HG02610 (cell line): Measurements from ENCODE around the gene ITGA11.

ENCODE experiments used
- ATAC-seq: cut with Tn5 transposase; IDR thresholded peaks from one replicate; pipeline ENCODE4 v1.9.1; 2021; ENCODE audit warnings: mild to moderate bottlenecking, moderate library complexity; ENCODE audit not compliant: unreplicated experiment

ITGA11 gene, protein sequence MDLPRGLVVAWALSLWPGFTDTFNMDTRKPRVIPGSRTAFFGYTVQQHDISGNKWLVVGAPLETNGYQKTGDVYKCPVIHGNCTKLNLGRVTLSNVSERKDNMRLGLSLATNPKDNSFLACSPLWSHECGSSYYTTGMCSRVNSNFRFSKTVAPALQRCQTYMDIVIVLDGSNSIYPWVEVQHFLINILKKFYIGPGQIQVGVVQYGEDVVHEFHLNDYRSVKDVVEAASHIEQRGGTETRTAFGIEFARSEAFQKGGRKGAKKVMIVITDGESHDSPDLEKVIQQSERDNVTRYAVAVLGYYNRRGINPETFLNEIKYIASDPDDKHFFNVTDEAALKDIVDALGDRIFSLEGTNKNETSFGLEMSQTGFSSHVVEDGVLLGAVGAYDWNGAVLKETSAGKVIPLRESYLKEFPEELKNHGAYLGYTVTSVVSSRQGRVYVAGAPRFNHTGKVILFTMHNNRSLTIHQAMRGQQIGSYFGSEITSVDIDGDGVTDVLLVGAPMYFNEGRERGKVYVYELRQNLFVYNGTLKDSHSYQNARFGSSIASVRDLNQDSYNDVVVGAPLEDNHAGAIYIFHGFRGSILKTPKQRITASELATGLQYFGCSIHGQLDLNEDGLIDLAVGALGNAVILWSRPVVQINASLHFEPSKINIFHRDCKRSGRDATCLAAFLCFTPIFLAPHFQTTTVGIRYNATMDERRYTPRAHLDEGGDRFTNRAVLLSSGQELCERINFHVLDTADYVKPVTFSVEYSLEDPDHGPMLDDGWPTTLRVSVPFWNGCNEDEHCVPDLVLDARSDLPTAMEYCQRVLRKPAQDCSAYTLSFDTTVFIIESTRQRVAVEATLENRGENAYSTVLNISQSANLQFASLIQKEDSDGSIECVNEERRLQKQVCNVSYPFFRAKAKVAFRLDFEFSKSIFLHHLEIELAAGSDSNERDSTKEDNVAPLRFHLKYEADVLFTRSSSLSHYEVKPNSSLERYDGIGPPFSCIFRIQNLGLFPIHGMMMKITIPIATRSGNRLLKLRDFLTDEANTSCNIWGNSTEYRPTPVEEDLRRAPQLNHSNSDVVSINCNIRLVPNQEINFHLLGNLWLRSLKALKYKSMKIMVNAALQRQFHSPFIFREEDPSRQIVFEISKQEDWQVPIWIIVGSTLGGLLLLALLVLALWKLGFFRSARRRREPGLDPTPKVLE

DNA sequence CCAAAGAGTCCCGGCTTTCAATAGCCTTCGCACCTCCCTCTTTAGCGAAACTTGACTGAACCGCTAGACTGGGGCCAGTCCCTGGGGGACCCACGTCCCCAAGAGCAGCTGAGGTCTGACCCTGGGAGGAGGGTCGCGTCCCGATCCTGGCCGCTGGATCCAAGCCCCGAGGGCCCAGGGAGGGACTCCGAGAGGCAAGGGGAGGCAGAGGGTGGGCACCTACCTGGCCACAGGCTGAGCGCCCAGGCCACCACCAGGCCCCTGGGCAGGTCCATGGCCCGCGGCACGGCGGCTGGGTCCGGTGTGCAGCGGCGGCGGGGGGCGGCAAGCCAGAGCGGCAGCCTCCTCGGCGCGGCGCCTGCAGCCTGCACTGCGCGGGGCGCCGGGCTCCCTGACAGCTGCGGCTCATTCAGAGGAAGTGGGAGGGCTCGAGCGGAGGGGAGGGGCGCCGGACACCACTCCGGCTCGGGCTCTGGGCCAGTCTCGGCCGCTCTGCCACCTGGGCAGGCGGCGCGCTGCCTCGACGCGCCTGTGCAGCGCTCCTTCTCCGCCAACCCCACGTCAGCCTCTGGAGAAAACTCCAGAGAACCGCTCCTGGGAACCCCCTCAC lies at the start of gene ITGA11:
Gene ITGA11, minus strand, starts transcription at position 372 of the 610 bp plus-strand sequence. Its CDS starts 97 bp downstream, at position 275.
- ATAC-seq, result no peak

DNA sequence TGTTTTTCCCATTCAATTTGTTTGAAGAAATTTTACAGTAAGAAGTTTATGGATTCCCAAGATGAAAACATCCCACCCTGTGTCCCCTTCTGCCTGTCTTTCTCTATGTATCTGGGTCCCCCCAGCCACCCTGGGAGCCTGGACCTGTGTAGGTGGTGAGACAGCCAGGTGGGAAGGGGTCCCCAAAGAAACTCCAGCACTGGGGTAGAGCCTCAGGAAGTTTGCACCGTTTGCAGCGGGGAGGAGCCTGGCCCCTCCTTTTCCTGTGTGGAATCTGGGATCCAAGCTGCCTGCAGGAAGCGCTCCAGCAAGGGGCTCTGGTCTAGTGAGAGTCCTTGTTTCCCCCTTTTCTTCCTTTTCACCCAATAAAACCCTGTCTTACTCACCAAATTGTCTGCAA lies 49.4 kb upstream of the ITGA11 start:
- no peak for ATAC-seq

DNA sequence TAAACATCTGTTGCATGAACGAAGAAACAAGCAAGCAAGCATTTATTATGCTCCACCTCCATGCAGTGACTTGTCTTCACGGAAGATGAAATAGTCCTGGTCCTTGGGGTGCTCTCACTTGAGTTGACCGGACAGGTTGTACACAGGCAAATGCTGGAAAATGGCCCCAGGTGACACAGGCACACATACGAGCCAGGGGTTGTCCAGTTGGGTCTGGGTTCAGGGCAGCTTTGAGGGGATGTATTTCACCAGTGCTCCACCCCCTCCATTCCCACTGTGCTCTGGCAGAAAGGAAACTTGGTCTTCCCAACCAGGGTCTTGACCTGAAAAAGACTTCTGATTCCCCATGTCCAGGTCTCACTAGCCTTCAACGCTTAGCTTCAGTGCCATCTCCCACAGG lies 48.3 kb upstream of the ITGA11 start:
- ATAC-seq, result no peak

DNA sequence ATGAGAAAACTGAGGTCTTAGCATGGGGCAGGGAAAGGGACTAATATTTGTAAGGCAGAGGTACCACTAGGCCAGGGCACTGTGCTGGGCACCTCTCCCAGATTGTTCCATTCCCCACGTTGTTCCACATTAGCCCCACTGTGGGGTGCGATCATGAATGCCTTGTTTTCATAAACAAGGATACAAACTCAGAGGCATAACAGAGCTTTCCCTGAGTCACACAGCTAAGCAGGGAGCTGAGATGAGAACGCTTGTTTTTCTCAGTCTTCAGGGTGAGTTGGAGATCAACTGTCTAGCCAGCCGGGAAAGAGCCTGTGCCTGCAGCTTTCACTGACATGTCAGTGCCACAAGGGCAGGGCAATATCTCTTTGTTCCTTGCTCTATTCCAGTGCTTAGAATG lies 47.9 kb upstream of the ITGA11 start:
- no peak for ATAC-seq

DNA sequence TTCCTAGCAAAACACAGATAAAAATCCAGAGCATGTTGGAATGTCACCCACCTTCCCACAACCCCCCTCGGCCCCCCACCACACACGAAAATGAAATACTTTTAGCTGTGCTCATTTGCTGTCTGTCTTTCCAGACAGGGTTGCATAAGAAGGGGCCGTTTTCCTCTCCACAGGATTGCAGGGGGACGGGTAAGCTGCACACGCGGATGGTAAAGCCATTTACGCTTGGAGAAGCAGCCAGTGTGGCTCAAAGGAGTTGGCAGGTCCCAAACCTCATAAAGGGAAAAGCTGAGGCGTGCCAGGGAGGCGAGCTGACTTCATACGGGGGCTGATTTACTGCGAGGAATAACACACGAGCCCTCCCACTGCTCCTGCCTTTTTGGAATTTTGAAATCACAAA lies 47.4 kb upstream of the ITGA11 start:
- no peak for ATAC-seq

DNA sequence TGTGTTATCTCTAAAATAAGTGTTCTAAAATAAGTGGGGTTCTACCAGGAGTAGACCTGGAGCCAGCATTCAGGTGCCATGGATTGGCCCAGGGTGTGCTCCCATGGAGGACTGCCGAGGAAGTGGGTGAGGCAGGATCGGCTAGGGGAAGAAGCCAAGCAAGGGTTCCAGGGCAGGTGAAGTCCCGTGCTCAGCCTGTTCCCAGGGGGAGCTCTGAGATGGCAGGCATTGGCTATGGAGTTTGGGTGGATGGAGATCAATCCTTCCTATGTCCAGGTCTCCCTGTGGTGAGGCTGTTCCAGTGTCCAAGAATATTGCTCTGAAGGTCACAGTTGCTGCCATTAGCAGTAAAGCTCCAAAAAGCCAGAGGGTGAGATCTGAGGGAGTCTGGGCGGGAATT lies 46.9 kb upstream of the ITGA11 start:
- ATAC-seq, result no peak

DNA sequence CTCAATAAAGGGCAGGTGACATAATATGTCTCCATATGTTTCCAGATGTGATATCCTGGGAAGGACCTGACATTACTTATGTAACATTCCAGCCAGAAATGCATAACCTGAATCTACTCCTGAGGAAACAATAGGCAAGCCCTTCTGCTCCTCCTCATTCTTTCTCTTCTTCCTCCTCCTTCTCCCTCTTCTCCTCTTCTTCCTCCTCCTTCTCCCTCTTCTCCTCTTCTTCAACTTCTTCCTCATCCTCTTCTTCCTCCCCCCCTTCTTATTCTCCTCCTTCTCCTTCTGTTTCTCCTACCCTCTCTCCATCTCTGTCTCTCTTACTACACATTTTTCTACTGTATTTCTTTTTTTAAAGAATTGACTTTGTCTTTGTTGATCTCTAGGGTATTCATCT lies 43.5 kb upstream of the ITGA11 start:
- no peak for ATAC-seq

DNA sequence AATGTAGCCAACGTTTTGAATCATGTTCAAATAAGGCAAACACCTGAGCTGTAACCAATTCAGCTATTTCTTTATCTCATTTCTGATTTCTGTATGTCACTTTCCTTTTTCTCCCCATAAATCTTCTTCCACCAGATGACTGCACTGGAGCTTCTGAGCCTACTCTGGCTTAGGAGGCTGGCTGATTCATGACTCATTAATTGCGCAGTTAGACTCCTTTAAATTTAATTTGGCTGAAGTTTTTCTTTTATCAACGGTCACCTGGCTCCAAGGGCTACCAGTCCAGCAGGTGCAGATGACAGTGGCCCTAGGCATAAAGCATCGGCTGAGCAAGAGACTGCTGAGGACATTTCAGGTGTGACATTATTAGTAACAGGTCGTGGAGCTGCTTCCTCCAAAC lies 39.6 kb upstream of the ITGA11 start:
- no peak for ATAC-seq

DNA sequence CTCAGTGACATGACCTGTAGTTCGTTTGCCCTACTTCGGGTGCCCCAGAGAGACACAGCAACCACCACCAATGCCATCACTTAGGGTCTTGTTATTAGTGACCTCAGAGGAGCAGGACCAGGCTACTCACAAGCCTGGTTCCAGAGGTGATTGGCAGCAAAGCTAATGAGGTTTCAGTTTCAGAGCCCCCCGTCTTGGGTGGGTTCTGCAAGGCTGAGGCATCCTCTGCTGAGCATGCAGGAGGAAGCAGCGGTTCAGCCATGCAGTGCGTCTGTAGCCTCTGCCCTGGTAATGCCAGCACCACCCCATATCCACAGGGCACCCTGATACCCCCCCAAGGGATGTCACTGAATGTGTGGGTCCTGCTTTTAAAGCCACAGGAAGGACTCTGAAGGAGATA lies 39.0 kb upstream of the ITGA11 start:
- no peak for ATAC-seq

DNA sequence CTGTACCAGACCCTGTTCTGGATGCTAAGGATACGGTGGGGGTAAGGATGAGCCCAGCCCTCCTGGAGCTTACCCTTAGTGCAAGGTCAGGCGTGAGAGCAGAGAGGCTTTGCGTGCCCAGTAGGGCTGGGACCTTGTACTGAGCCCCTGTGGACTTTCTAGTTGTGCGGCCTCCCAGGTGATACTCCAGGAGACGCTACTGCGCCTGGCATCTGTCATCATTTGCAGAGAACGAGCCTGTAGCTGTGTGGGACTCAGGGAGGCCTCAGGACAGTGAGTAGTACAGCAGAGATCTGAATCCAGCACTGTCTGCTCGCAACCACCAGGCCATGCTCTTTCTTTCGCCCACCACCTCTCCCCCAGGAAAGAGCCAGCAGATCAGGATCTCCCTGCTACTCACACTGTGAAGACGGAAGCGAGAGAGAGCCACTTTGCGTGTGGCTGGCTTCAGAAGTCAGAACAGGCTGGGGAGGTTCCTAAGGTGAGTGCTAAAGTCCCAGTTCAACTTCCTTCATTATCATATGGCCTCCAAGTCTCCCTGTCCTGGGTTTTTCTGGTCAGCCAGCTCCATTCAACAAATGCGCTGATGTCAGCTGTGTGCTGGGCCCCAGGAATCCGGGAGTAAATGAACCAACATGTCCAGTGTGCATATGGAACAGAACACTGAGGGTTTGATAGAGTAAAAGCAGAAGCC lies 38.2 kb upstream of the ITGA11 start:
- ATAC-seq, result no peak

DNA sequence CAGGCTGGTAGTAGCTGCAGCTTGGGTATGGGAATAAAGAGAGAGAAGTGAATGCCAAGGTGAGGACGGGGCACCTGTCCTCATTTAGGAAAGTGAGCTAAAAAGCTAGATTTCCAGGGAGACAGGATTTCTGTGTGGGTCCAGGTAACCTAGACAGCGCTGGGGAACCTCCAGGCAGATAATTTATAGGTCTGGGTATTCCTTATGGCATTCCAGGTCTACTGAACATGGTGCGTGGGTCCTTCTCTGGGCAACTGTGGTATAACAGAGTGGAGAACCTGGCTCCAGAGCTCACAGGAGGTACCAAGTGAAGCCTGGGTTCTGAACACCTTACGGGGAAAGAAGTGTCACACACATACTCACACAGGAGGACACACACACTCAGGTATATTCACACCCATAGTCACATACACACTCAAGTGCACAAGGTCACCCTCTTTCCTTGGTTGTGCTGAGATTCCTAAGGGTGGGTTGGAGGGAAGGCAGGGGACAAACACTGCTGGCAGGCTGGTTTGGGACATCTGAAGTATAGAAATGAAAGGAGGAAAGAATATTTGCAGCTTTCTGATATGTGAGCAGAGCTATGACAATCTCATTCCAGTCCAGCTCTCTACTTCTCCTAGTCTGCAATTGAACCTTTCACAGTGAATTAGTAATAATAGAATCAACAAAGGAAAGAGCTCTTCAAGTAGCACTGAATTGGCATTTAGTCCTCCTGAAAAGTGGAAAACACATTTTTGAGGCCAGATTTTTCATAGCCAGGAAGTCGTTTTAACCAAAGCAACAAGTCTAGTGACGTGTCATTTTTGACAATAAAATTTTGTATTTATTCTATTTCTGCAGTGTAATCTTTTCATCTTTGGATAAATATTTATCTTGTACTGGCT lies 37.4 kb upstream of the ITGA11 start:
- no peak for ATAC-seq

DNA sequence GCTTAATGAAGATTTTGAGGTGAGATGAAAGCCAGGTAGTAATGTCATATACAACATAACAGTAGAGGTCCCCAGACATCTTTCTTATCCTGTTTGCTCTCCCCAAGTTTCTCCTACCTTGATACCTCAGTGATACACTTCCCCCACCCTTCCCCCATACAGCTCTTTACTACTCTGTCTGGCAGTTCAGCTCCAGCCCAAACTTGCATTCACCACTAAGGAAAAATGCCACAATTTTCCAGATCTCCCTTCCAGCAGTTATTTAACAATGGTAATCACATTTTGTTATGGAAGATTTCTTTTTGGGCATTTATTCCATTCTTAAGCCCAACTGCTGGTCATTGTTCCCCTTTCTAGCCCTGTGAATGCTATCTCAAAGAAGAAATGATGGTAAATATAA lies 34.9 kb upstream of the ITGA11 start:
- no peak for ATAC-seq

DNA sequence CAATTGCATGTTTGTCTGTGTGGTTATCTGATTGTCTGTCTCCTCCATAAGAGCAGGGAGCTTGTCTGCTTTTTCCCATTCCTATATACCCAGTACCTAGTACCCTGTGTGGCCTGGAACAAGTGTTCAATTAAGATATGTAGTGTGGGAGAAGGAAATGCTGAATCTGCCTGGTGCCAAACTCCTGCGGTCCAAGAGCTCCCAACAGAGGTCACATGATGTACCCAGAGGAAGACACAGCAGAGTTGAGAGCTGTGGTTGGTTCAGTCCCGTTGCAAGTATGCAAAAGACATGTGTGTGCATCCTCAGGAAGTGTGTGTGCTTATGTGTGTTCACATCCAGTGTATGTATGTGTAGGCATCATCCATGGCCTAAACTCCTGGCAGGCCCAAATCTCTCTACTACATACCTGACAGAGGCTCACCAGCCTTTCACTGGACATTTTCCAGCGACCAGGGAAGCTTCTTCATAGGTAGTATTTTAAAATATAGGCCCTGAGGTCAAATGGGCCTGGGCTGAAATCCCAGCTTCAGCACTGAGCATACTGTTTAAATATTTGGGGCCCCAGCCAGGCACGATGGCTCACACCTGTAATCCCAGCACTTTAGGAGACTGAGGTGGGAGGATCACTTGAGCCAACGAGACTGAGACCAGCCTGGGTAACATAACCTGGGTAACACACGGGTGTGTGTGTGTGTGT lies 34.0 kb upstream of the ITGA11 start:
- ATAC-seq, result no peak

DNA sequence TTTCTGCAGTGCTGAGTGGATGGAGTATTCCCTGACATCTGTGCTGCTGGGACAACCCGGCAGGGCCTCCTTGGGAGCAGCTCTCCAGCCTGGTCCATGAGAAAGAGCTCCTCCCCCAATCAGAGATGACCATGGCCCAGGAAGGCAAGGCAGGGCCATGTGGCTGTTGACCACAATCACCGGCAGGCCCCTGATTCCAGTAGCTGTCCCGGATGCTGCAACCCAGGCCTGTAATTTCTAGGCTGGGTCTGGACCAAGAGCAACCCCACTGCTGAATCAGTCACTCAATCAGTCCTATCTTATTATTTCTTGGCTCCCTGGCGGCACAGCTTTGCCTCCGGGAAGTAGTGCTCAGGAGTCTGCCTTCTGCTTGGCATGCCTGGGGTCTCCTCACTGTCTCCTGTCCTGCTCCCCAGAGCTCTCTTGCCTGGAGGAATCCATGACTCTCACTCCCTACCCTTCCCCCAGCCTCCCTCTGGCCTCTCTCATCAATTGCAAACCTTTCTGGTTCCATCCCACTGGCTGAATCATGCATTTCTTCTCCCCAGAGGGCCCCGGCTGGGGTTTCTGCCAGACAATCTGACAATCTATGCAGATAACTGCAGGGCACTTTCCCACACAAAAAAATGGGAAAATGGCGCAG lies 32.6 kb upstream of the ITGA11 start:
- no peak for ATAC-seq

DNA sequence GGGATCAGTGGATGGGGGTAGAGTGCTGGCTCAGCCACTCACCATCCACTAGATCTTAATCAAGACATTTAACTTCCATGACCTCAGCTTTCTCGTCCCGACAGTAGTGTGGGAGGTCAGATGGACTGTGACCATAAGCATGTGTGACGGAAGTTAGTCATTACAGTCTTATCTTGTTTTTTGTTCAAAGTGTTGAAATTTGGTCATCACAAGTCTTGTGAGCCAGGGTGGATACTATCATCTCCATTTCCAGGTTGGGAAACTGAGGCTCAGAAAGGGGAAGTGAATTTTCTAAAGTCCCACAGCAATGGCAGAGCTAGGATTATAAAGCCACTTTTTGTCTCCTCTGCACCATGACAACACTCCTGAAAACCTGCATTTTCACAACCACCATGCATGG lies 32.0 kb upstream of the ITGA11 start:
- ATAC-seq, result no peak

DNA sequence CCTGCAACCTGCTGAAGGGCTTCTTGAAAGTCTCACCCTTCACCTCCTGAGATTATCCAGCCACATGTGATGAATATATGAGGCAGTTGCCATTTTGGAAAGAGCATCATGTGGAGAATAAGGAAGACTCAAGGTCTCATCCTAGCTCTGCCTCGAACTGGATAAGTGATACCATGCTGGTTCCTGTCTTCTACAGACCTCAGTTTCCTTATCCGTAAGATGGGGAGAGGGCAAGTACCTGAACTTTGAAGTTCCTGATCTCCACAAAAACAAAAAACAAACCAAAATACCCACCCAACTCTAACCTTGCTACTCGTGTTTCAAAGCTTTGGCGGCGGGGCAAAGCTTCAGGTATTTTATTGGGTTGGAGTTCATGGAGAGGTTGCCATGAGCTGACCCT lies 31.5 kb upstream of the ITGA11 start:
- no peak for ATAC-seq

DNA sequence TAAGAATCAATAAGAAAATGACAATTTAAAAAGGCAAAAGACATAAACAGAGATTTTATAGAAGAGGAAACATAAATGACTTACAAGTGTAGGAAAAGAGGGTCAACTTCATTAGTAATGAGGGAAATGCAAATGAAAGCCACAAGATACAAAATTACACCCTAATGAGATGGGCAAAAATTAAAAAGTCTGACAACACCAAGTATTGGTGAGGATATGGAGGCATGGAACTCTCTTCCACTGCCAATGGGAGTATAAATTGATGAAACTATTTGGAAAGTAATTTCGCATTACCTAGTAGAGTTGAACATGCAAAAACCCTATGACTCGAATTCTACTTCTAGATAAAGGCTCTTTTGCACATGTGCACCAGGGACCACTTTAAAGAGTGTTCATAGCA lies 28.2 kb upstream of the ITGA11 start:
- no peak for ATAC-seq

DNA sequence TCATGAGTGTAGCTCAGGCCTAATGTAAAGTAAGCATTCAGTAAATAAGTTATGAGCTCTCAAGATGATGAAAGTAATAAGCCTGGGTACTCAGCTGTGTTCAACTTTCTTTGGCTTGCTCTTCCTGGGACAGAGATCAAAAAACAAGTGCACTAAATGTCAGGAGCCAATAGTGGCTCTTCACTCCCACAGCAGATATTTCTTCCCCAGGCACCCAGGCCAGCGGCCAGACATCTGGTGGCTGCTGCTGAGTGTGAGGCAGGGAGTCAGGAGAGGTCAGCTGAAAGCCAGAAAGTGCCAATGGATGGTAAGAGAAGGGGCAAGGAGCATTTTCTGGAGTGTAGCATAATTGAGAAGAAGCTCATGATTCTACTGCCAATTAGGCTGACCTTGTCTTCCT lies 18.2 kb upstream of the ITGA11 start:
- ATAC-seq, result no peak
